Measurements from ENCODE around the gene RAF1.
"Not testable (repeated sequence)": the region's sequence is repeated elsewhere in the genome, so short reads cannot be mapped to it uniquely, and the experiment has no call there.

DNA sequence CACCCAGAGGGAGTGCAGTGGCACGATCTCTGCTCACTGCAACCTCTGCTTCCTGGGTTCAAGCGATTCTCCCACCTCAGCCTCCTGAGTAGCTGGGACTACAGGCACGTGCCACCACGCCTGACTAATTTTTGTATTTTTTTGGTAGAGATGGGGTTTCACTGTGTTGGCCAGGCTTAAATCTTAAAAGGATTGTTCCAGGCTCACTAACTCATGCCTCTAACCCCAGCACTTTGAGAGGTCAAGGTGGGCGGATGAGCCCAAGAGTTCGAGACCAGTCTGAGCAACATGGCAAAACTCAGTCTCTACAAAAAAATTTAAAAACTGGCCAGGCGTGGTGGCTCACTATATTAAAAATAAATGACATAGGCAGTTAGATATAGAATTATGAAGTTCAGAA is 33.1 kb downstream of the RAF1 start:
- TF ChIP-seq REST (IDR thresholded peaks at IDR 0.05; ENCODE audit: unreplicated experiment); POLR2AphosphoS5 (IDR thresholded peaks at IDR 0.05; ENCODE audit: low read depth); EZH2 (IDR thresholded peaks at IDR 0.05; ENCODE audit: low read depth, unreplicated experiment); CREB1 (CRISPR knock-in tag; IDR thresholded peaks at IDR 0.05; ENCODE audit: low read depth); EZH2phosphoT487 (IDR thresholded peaks at IDR 0.05; ENCODE audit: unreplicated experiment); ZNF331 (CRISPR knock-in tag; IDR thresholded peaks at IDR 0.05; ENCODE audit: low read depth): not testable (repeated sequence)
- TF ChIP-seq, protein P1, sequence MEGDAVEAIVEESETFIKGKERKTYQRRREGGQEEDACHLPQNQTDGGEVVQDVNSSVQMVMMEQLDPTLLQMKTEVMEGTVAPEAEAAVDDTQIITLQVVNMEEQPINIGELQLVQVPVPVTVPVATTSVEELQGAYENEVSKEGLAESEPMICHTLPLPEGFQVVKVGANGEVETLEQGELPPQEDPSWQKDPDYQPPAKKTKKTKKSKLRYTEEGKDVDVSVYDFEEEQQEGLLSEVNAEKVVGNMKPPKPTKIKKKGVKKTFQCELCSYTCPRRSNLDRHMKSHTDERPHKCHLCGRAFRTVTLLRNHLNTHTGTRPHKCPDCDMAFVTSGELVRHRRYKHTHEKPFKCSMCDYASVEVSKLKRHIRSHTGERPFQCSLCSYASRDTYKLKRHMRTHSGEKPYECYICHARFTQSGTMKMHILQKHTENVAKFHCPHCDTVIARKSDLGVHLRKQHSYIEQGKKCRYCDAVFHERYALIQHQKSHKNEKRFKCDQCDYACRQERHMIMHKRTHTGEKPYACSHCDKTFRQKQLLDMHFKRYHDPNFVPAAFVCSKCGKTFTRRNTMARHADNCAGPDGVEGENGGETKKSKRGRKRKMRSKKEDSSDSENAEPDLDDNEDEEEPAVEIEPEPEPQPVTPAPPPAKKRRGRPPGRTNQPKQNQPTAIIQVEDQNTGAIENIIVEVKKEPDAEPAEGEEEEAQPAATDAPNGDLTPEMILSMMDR (conservative IDR thresholded peaks at IDR 0.05; ENCODE audit: low read depth in 2 of 2) = not testable (repeated sequence)
